Right kidney (tissue), 1 donor: ENCODE data around the gene CRTC1.
A peak's percentile ranks its signal among the peaks of the same experiment; 100 is the strongest.
"Not testable (repeated sequence)": the region's sequence is repeated elsewhere in the genome, so short reads cannot be mapped to it uniquely, and the experiment has no call there.

Source experiments
- DNase-seq: peaks from one replicate; pipeline ENCODE4 v3.0.0-alpha.2; 2016

The CRTC1 gene

GRCh38 chr19:18701250-18701608, 17.7 kb downstream of the CRTC1 start:
- no peak for DNase-seq

GRCh38 chr19:18704054-18704453, 20.6 kb downstream of the CRTC1 start:
- no peak for DNase-seq

- DNase-seq: no peak
Observed at GRCh38 chr19:18704971-18705370, 21.5 kb downstream of the CRTC1 start.

- no peak for DNase-seq
Observed at GRCh38 chr19:18708452-18709231, 25.2 kb downstream of the CRTC1 start.

DNA sequence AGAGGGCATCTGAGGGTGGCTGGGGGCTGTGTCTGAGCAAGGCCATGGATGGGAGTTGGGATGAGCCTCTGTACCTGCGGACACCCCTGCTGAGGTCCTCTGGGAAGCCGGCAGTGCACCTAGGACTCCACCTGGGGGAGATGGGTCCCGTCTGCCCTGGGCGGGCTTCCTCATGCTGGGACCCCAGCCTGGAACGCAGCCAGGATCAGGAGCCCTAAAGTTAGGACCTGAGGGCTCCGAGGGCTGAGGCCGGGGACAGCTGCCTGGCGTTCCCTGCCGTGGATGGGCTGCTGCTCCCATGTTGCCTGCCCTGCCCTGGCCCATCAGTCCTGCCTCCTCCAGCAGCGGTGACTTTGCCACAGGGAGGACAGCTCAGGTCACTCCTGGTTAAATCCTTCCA, 26.1 kb downstream of the CRTC1 start:
- DNase-seq: no peak

DNA sequence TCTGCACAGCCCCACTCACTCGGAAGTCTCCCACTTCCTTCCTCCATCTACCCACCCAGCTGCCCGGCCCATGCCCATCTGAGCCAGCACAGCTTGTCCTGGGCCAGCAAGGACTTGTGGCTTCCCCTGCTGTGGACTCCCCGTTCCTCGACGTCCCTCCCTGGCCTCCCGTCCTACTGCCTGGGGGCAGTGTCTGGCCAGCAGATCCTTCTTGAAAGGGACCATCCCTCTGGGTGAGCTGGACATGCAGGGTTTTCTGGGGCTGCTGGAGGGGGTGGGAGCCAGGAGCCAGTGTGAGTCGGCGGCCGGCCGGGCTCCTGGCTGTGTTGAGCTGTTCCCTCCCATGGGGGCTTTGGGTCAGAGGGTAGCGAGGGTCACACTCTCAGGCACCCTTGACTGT, 26.7 kb downstream of the CRTC1 start:
- DNase-seq: no peak

DNA sequence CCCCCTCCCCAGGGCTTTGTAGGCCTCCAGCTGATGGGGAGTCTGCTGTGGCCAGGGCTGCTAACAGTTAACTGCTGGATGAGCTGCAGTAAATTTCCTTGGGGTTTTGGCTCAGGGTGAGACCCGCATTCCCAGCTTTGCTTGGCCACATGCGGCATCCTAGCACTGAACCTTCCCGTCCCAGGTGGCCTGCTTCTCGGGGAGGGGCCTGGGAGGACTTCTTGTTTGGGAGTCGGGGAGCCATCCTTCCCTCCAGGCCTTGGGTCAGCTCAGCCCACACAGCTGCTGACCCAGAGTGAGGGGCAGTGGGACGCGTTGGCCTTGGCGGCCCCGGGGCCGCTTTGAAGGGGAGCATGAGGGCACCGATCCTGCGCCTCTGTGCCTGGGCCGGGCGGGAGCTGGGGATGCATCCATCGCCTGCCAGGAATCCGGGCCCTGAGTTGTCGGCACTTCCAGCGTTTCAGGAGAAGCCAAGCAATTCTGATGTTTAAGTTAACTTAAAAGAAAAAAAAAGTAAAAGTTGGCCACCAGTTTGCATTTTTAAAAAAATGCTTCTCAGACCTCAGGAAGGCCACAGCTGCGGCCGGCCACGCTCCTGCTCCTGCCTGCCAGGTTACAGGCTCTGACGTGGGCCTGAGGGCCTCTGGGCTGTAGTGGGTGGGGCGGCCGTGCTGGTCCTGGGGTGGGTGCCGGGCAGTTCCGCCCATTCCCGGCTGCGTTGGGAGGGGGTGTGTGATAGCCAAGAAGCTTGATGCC, 27.7 kb downstream of the CRTC1 start:
- no peak for DNase-seq

GRCh38 chr19:18711893-18712292, 28.4 kb downstream of the CRTC1 start:
- no peak for DNase-seq

DNA sequence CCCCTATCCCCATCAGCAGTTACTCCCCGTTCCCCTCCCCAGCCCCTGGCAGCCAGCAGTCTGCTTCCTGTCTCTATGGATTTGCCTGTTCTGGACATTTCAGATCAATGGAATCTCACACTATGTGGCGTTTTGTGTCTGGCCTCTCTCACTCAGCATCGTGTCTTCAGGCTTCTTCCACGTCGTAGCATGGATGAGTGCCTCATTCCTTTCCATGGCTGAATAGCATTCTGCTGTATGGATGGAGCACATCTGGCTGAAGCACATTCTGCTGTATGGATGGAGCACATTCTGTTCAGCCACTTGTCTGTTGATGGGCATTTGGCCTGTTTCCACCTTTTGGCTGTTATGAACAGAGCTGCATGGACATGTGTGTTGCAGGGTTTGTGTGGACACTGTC, 29.5 kb downstream of the CRTC1 start:
- no peak for DNase-seq

GRCh38 chr19:18713550-18714117, 30.2 kb downstream of the CRTC1 start:
- DNase-seq: no peak

DNA sequence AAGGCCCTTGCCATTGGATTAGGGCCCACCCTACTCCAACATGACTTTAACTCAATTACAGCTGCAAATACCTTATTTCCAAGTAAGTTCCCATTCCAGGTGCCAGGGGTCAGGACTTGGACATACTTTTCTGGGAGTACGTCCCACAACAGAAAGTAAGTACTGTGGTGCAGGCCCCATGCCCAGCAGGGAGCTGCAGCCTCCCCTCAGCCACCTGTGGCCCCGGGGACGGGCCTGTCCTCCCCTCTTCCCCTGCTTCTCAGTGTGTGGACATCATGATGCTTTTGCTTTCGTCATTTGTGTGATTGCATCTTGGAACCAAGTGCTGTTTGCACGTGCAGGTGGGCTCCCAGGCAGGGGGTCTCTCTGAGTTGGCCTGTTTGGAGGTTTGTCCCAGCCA, 31.9 kb downstream of the CRTC1 start:
- no peak for DNase-seq

DNA sequence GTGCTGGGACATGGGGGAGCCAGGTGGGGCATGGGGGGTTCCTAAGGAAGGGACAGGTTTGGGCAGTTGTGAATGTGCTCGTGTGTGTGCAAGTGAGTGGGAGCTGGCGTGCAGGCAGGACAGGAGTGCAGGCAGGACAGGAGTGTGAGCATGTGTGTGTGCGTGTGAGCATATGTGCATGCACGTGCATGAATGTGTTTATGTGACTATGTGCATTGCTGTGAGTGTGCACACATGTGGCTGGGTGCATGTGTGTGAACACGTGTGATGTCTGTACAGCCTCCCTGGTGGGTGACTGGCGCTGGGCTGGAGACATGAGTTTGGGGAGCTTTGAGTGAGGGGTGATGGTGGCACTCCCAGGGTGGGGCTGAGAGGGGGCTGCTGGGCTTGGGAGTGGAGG, 33.4 kb downstream of the CRTC1 start:
- no peak for DNase-seq

GRCh38 chr19:18717601-18718000, 34.1 kb downstream of the CRTC1 start:
- DNase-seq: no peak

DNA sequence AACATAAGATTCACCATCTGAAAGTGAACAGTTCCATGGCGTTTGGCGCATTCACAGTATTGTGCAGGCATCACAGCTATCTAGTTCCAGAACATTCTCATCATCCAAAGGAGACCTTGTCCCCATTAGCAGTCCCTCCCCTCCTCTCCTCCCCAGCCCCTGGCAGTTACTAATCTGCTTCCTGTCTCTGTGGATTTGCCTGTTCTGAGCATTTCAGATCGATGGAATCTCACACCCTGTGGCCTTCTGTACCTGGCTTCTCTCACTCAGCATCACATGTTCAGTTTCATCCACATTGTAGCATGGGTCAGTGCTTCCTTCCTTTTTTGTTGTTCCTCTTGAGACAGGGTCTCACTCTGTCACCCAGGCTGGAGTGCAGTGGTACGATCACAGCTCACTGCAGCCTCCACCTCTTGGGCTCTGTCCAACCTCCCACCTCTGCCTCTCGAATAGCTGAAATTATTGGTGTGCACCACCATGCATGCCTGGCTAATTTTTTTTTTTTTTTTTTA, 34.6 kb downstream of the CRTC1 start:
- no peak for DNase-seq

- DNase-seq: no peak
Observed at GRCh38 chr19:18718846-18719458, 35.5 kb downstream of the CRTC1 start.

DNA sequence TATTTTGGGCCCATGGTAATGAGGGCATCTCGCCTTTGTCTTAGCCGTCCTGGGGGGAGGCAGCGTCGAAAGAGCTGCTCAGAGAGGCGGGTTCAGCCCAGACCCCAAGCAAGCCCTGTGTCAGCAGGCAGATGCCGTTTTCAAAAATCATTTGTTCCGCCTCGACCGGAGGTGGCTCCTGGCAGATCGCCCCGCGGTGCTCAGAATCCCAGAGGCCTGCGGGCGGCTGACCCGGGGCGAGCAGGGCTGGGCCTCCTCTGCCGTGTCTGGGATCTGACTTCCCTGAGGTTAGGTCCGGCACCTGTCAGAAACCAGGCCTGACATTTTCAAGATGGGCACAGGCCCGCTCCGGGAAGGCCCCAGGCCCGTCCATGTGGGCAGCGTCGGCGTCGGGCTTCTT, 36.1 kb downstream of the CRTC1 start:
- DNase-seq: no peak

DNA sequence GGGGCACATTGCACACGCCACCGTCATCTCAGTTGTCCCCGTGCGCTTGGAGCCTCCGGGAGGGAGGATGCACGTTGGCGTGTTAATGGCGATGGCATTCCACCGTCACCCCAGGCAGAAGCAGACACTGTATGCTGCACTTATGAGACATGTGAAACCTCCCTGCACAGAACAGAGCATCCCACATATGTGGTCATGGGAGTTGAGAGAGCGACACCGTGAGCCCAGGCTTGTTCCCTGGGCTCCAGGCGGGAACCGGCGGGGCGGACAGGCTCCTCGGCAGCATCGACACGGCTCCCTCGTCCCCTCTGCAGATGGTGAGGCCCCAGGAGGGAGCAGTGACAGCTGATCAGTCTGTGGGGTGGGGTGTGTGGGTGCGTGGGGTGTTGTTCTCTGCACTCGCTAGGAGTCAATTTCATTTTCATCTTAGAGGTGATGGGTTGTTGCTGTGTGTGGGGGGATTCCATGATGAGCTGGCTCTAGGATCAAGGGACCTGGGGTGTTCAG, 40.4 kb downstream of the CRTC1 start:
- peak; percentile 34 for DNase-seq

DNA sequence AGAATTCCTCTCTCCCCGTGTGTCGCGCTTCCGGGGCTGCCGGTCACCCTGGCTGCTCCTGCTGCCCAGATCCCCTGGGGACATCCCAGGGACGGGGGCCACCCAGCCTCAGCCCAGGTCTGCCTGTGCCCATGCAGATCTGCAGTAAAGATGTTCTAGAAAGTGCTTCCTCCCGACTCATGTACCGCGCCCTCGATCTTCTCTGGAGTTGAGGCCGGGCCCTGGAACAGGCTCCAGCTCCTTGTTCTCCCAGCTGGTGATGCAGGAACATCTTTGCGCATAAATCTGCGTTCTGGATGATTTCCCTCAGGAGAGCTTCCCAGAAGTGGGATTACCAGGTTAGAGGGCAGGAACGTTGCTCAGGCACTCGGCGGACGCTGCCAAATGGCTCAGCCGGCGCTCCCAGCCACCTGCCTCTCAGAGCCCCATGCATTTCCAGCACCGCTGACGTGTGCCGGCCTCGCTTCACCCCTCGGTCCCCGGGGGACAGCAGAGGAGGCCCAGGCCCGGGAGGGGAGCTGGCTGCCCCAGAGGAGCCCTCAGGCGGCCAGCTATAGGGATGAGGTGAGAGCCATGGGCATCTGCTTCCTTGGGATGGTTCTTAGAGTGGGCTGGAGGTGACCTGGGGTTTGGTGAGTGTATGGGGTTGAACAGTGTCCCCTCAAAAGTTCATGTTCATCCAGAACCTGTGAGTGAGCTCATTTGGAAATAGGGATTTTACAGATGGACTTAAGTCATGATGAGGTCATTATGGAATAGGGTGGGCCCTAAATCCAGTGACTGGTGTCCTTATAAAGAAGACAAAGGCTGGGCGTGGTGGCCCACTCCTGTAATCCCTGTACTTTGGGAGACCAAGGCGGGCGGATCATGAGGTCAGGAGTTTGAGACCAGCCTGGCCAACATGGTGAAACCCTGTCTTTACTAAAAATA, 42.6 kb downstream of the CRTC1 start:
- DNase-seq: peak; percentile 46

DNA sequence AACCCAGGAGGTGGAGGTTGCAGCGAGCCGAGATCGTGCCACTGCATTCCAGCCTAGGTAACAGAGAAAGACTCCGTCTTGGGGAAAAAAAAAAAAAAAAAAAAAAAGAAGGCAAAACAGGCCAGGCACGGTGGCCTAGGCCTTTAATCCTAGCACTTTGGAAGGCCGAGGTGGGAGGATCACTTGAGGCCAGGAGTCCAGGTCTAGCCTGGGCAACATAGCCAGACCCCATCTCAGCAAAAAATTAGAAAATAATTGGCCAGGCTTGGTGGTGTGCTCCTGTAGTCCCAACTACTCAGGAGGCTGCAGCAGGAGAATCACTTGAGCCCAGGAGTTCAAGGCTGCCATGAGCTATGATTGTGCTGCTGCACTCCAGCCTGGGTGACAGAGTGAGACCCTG, 43.4 kb downstream of the CRTC1 start:
- DNase-seq: no peak

DNA sequence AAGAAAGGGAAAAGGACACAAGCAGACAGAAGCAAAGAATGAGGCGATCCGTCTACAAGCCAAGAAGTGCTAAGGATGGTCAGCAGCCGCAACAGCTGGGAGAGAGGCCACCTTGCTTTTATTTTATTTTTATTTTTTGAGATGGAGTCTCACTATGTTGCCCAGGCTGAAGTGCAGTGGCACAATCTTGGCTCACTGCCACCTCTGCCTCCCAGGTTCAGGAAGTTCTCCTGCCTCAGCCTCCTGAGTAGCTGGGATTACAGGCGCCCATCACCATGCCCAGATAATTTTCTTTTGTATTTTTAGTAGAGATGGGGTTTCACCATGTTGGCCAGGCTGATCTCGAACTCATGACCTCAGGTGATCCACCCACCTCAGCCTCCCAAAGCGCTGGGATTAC, 44.1 kb downstream of the CRTC1 start:
- not testable (repeated sequence) for DNase-seq

GRCh38 chr19:18729933-18730530, 46.6 kb downstream of the CRTC1 start:
- DNase-seq: no peak
